ENCODE measurements around the gene ZNF554. TPM values are rescaled to one million over a fixed set of nuclear protein-coding genes. Genes with fewer than 3 reads are reported as not detected.
"Not testable (repeated sequence)": the region's sequence is repeated elsewhere in the genome, so short reads cannot be mapped to it uniquely, and the experiment has no call there.

ZNF554 gene
- total RNA-seq, 2 donors from 2014 or later = 4.1 to 4.8 TPM

DNA sequence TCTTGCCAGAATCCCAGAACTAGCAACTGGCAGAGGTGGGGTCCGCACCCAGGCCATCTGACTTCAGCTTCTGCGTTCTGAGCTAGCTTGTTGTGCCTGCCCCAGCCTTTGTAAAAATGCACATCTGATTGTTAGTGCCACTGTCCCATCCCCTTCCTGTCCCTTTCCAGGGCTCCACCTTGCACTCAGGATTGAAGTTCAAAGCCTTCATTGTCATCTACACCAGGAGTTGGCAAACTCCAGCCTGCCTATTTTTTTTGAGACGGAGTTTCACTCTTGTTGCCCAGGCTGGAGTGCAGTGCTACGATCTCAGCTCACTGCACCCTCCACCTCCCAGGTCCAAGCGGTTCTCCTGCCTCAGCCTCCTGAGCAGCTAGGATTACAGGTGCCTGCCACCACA, 31.4 kb upstream of the ZNF554 start:
- no peak for ATAC-seq
- intact Hi-C loops (cut with DNase I) = no loop called here
- no peak for DNase-seq

DNA sequence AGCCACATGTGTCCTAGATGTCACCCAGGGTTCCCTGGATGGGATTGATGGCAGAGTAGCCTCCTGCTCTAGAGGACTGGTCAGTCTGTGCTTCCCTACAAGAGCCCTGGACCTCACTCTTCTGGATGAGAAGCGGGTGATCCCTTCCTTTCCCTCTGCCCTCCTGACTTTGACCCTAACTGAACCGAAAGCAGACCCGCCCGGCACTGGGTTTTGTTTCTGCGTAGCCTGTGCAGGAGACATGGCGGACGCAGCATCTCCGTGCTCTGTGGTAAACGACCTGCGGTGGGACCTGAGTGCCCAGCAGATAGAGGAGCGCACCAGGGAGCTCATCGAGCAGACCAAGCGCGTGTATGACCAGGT, 29.5 kb upstream of the ZNF554 start:
- intact Hi-C loops (cut with DNase I) = no loop called here
- DNase-seq (no peak), ATAC-seq (no peak)

DNA sequence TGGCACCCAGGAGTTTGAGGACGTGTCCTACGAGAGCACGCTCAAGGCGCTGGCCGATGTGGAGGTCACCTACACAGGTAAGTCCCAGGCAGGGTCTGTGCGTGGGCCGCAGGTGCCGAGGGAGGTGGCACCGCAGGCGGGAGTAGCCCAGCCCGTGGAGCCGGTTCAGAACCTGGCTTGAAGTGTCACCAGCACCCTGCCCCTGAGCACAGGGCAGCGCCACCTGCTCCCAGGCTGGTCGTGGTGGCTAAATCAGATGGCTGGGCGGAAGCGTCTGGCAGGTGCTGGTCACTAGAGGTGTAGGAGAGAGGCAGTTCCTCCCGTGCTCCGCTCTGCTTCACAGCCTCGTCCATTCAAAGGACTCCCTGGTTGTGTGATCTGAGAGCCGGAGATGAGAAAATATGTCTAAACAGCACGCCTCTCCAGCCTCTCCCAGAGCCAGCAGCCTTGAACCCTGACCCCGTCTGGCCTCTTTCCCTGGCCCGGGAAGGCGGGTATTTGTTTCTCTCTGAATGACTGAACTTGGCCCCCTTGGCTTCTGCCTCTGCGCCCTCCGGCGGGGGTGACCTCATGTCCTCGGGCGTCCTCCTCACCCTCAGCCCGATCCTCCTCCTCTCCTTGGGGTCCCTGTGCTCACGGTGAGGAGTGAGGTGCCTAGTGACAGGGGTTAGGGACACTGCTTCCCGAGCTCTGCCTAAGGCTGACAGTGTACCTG, 29.0 kb upstream of the ZNF554 start:
- intact Hi-C loops (cut with DNase I) = no loop called here
- ATAC-seq (no peak), DNase-seq (no peak)

DNA sequence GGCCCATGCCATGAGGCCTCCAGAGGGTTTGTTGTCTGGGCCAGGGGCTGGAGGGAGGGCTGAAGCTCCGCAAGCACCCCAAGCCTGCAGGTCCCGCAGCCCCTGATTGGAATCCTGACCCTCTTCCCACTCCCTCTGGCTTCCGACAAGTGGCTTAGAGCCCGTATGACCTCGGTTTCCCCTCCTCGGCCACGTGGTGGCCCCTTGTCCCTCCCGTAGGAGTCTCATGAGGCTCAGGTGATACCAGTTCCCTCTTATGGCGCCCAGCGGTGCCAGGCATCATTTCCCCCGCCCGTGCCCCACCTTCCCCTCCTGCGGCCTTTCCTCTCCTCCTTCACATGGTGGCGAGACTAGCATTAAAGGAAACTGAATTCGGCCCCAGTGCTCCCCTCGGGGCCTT, 28.2 kb upstream of the ZNF554 start:
- intact Hi-C loops (cut with DNase I) = no loop called here
- ATAC-seq (no peak), DNase-seq (no peak)

DNA sequence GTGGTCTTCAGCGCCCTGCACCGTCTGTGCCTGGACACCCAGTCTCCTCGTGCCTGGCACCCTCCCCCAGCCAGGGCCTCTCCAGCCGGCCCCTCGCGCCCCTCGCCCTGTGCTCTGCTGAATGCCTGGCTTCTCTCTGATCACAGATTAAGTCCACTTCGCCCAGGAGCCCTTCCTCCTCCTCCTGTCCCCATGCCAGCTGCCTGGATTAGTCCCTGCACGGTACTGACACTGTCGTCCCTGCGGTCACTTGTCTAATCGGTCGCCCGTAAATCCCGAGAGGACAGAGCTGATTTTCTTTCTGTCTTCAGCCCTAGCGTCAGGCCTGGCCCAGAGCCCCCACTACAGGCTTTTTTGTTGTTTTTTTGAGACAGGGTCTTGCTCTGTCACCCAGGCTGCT, 27.8 kb upstream of the ZNF554 start:
- intact Hi-C loops (cut with DNase I) = no loop called here
- ATAC-seq = peak; percentile 29 to 58

DNA sequence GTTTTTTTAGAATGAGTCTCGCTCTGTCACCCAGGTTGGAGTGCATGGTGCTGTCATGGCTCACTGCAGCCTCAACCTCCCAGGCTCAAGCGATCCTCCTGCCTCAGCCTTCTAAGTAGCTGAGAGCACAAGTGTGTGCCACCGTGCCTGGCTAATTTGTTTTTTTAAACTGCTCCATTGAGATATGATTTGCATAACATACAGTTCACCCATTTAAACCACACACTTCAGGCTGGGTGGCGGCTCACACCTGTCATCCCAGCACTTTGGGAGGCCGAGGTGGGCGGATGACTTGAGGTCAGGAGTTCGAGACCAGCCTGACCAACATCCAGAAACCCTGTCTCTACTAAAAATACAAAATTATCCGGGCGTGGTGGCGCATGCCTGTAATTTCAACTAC, 27.0 kb upstream of the ZNF554 start:
- ATAC-seq; DNase-seq; intact Hi-C loops (cut with DNase I): not testable (repeated sequence)

More for the DNA sequence above, 27.8 kb upstream of the ZNF554 start:
- no peak for DNase-seq

DNA sequence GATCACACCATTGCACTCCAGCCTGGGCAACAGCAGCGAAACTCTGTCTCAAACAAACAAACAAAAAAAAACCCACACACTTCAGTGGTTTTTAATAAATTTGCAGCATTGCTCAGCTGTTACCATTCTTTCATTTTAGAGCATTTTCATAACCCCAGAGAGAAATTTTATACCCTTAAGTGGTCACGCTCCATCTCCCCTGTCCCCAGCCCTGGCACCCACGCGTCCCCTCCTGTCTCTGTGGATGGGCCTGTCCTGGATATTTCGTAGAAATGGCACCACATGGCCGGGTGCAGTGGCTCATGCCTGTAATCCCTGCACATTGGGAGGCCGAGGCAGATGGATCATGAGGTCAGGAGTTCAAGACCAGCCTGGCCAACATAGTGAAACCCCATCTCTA, 26.5 kb upstream of the ZNF554 start:
- ATAC-seq = no peak
- DNase-seq = no peak
- intact Hi-C loops (cut with DNase I) = no loop called here

DNA sequence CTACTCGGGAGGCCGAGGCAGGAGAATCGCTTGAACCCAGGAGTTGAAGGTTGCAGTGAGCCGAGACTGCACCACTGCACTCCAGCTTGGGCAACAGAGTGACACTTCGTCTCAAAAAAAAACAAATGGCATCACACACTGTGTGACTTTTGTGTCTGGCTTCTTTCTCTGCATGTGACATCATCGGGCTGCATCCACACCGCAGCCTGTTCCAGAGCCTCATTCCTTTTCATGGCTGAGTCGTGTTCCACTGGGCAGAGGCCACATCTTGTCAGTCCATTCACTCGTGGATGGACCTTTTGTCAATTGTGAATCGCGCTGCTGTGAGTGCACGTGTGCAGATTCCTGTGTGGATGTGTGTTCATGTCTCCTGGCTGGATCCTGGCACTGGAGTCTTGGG, 26.1 kb upstream of the ZNF554 start:
- intact Hi-C loops (cut with DNase I) = no loop called here
- ATAC-seq (no peak), DNase-seq (no peak)

DNA sequence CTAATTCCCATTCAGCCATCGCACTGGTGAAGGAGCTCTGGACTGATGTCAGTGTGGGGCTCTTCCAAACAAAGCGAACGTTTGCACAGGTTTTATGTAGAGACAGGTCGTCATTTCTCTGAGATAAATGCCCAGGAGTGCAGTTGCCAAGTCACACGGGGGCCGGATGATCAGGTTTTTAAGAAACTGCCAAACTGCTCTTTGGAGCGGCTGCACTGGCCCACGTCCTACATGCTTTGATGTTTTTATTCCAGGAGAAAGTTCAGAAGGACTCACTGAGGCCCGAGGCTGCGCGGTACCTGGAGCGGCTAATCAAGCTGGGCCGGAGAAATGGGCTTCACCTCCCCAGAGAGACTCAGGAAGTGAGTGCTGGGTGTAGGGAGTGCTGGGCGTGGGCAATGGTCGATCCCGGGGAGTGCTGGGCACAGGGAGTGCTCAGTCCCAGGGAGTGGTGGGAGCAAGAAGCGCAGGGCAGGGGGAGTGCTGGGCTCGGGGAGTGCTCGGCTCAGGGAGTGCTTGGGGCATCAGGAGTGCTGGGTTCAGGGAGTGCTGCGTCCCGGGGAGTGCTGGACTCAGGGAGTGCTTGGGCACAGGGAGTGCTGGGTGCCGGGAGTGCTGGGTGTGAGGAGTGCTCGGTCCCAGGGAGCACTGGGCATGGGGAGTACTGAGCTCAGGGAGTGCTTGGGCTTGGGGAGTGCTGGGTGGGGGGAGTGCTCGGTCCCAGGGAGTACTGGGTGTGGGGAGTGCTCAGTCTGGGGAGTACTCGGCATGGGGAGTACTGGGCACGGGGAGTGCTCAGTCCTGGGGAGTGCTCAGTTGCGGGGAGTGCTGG, 23.6 kb upstream of the ZNF554 start:
- intact Hi-C loops (cut with DNase I) = no loop called here
- DNase-seq = no peak
- ATAC-seq = no peak

DNA sequence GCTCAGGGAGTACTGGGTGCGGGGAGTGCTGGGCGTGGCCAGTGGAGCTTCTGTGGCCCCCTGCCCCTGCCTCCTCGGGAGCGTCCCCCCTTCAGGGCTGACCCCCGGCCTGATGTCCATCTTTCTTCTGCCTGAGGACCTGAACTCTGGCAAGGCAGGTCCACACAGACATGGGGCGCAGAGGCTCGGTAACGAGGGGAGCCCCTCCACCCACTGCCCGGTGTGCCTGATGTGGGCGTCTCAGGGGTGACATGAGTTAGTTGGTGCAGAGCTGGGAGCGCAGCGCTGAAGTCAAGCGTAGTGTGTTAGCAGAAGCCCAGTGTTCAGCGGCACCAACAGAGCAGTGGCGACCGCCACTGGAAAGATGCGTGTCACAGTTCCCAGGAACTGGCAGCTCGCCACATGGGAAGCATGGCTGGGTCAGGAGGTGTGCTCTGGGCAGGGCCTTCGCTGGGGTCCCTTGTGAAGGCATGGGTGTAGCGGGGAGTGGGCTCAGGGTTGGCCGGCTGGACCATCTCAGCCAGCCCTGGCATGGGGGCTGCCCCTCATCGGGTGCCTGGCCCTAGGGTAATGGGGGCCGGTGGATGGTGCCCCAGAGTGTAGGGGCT, 22.9 kb upstream of the ZNF554 start:
- DNase-seq = peak; percentile 53
- intact Hi-C loops (cut with DNase I) = no loop called here
- peak; percentile 28 to 53 for ATAC-seq

DNA sequence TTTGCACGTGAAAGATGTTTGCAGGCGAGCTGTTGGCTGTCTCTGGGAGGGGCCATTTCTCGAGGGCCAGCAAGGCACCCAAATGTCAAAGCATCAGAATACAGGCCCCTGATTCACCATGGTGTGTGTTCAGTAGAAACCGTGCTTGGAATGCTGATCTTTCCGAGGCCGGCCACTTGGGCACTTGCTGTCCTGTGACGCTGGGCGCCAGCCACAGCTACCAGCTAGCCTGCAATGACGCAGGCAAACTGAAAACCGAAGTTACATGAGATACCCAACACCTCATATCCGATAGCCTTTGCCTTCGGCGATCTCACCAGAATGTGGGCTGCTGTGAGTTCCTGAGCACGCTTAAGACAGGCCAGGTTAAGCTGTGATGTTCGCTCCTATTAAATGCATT, 22.4 kb upstream of the ZNF554 start:
- DNase-seq = peak; percentile 71
- peak; percentile 46 to 69 for ATAC-seq

DNA sequence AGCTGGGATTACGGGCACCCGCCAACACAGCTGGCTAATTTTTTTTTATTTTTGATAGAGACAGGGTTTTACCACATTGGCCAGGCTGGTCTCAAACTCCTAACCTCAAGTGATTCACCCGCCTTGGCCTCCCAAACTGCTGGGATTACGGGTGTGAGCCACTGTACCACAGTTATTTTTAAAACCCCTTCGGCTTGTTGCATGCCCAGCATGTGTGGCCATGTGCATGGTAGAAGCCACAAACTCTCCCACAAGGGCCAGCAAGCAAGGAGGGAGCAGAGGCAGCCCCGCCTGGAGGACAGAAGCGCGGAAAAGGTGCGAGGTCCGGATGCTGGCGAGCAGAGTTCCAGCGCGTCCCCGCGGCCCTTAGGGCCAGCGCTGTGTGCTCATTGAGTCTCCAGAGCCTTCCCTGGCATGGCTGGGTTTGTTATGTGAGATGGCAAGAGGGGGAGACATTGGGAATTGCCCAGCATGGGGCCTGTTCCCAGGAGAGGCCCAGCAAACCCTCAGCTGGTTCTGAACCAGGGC, 21.4 kb upstream of the ZNF554 start:
- intact Hi-C loops (cut with DNase I) = no loop called here
- ATAC-seq (no peak), DNase-seq (no peak)

More for the DNA sequence above, 22.4 kb upstream of the ZNF554 start:
- intact Hi-C loops (cut with DNase I) = no loop called here

DNA sequence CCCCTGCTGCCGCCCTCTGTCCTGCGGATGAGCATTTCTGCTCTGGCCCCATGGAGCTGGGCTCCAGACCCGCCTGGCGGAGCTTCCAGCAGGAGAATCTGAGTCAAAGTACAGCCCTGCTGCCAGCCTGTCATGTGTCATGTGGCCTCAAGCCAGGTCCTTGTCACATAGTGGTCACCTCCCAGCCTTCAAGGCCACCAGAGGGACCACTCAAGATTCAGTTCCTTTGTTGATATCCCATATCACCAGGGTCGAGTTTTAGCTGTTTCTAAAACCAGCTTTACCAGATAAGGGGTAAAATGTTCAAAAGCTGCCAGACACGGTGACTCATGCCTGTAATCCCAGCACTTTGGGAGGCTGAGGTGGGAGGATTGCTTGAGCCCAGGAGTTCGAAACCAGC, 20.9 kb upstream of the ZNF554 start:
- DNase-seq (peak; percentile 81), ATAC-seq (peak; percentile 70 to 74)
- intact Hi-C loops (cut with DNase I) = no loop called here

DNA sequence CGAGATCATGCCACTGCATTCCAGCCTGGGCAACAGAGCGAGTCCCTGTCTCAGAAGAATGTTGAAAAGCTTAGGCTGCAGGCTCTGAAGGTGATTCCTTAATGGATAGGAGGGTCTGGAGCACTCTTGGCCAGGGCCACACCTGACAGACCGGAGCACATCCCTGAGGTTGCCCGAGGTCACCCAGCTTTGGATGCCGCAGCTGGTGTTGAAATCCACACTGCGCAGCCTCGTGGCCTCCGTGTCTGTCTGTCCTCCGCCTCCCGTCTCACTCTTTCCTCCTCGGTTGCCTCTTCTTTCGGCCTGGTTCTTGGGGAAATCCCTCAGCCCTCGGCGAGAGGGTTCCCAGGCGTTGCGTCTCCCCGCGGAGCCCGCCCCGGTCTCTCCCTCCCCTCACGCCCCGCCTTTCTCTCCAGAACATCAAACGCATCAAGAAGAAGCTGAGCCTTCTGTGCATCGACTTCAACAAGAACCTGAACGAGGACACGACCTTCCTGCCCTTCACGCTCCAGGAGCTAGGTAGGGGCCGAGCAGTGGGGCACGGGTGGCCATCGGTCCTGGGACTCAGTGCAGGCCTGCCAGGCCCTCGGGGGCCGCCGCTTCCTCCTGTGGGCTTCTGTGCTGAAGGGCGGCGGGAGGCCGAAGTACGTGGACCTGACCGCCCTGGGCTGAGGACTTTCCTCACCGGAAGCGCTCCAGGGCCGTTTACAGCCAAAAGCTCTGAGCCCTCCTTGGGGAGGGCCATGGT, 20.2 kb upstream of the ZNF554 start:
- DNase-seq = no peak
- ATAC-seq = no peak
- intact Hi-C loops (cut with DNase I) = no loop called here

DNA sequence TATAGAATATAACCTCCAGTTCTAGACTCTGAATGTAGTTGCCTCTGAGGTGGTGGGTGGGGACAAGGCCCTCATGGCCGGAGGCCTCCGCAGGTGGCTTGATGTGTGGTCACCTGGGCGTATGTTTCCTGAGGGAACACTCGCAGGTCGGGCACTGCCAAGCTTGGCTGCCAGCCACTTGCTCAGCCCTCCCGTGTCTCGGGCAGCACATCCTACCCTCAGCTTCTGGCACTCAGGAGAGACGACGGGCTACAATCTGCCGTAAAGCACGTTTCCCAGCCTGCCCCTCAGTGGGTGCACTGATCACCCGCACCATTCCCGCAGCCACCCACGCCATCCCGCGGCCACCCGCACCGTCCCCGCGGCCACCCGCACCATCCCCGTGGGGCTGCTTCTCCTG, 19.2 kb upstream of the ZNF554 start:
- intact Hi-C loops (cut with DNase I) = no loop called here
- DNase-seq (no peak), ATAC-seq (no peak)

DNA sequence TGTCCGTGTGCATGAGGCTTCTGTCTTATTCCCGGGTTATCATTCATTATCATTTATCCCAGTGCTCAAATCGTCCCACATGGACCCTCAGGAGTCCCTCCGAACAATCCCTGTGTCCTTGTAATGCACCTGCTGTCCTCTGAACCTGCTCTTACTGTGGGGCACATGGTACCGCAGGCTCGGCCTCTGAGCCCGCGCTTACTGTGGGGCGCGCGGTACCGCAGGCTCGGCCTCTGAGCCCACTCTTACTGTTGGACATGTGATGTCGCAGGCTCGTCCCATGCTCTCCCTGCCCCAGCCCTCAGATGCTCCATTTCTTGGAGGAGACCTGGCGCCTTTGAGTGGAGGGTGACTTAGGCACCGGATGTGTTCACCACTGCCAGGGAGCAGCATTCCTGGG, 16.8 kb upstream of the ZNF554 start:
- intact Hi-C loops (cut with DNase I) = no loop called here
- ATAC-seq (no peak), DNase-seq (no peak)

DNA sequence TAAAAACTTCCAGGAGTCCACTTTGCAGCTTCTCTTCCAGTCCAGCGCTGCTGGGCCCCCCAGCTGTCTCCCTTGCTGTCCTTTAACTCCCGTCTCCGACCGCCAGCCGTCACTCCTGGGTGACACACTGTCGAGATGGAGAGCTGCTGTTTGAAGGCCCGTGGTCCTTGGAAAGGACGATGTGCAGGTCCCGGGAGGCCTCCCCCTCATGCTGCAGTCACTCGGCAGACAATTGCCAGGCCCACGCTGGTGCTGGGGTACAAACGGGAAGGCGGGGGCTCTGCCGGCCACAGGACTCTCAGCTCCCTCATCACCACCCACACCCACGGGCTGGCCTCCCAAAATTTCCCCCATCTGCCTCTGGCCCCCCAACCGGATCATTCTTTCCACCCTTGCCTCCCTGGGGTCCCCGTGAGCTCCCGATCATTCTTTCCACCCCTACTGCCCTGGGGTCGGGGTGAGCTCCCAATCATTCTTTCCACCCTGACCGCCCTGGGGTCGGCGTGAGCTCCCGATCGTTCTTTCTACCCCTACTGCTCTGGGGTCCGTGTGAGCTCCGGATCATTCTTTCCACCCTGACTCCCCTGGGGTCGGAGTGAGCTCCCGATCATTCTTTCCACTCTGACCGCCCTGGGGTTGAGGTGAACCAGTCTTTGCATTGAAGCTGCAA, 16.0 kb upstream of the ZNF554 start:
- DNase-seq = no peak
- intact Hi-C loops (cut with DNase I) = no loop called here
- no peak for ATAC-seq

DNA sequence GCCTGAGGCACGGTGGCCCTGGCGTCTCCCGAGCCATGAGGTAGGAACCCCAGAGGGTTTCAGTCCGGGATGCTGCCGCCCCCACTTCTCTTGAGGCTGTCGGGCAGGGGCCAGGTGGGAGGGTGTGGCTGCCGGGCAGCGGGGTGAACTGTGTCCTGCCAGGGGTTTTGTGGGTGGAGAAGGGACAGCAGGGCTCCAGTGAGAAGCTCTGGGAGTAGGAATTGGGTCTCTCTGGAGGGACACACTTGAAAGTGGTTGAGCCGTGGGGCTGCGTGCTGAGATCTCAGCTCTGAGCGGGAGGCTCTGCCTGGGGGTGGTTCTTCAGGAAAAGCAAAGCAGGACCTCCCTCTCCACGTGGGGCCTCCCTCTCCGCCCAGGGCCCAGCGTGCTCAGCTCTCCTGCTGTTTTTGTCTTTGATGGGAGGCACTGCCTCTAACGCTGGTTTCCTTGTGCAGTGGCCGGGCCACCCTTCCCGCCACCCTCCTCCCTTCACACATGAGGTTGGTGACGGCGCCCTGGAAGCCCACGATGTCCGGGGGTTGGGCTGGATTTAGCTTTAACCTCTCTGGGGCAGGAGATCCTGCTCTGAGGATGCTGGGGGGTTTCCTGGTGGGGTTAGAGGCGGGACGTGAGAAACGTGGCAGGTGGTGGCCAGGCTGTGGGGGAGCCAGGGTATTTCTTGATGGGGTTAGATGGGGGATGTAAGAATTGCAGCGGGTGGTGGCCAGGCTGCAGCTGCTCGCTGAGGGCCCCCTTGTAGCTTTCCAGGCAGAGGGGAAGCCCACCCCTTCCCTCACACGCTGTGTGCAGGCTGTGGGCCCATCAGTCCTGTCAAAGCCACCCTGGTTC, 15.3 kb upstream of the ZNF554 start:
- DNase-seq = no peak
- ATAC-seq = no peak
- intact Hi-C loops (cut with DNase I) = no loop called here
